OCI-LY3 (cell line): ENCODE measurements around the gene HFM1.
A peak's percentile ranks its signal among the peaks of the same experiment; 100 is the strongest.

ENCODE experiments used
- H2AFZ ChIP-seq: fragments of 200-600, 300-600 bp; shearing (Covaris generic); 2 replicates; pipeline ENCODE4 v1.6.0; 2014; ENCODE audit warnings: antibody characterized with exemption, low read depth, low read length
- H3K27ac ChIP-seq: fragments of 200-600, 300-600 bp; sonication (generic); 2 replicates; pipeline ENCODE4 v1.5.1; 2014; ENCODE audit warnings: mild to moderate bottlenecking, low read length, moderate library complexity, mixed read lengths
- H3K27me3 ChIP-seq: fragments of 200-600, 300-600 bp; sonication (generic); 2 replicates; pipeline ENCODE4 v1.6.1; 2014; ENCODE audit warnings: low read depth, low read length, mixed read lengths
- H3K36me3 ChIP-seq: fragments of 200-600, 300-600 bp; sonication (generic); replicated peaks from 2 replicates; pipeline ENCODE3; 2014; ENCODE audit warnings: low read depth, low read length, mixed read lengths
- H3K4me1 ChIP-seq: fragments of 300-600, 200-600 bp; sonication (generic); 2 replicates; pipeline ENCODE4 v1.6.1; 2014; ENCODE audit warnings: low read length, mixed read lengths
- H3K4me2 ChIP-seq: fragments of 200-600, 300-600 bp; sonication (generic); 2 replicates; pipeline ENCODE4 v1.6.1; 2014; ENCODE audit warnings: low read length, mixed read lengths
- H3K4me3 ChIP-seq: fragments of 300-600, 200-600 bp; sonication (generic); 2 replicates; pipeline ENCODE4 v1.5.1; 2014; ENCODE audit warnings: antibody characterized with exemption, mild to moderate bottlenecking, low read length, moderate library complexity
- H3K79me2 ChIP-seq: fragments of 300-600, 200-600 bp; shearing (Covaris generic); 2 replicates; pipeline ENCODE4 v1.6.1; 2014; ENCODE audit warnings: mild to moderate bottlenecking, low read length, mixed read lengths
- H3K9ac ChIP-seq: fragments of 300-600, 200-600 bp; shearing (Covaris generic); 2 replicates; pipeline ENCODE4 v1.6.0; 2014; ENCODE audit warnings: mild to moderate bottlenecking, low read length, moderate library complexity
- H3K9me3 ChIP-seq: fragments of 200-600, 300-600 bp; shearing (Covaris generic); 2 replicates; pipeline ENCODE4 v1.6.1; 2014; ENCODE audit warnings: low read length, mixed read lengths; ENCODE audit not compliant: insufficient read depth
- H4K20me1 ChIP-seq: fragments of 200-600, 300-600 bp; sonication (generic); 2 replicates; pipeline ENCODE4 v1.6.1; 2016; ENCODE audit warnings: low read length, mixed read lengths; ENCODE audit not compliant: insufficient read depth
- EZH2phosphoT487 ChIP-seq: fragments of 200-600 bp; shearing (Covaris generic); IDR thresholded peaks from 2 replicates; pipeline ENCODE4 v1.6.1; 2018; ENCODE audit warnings: antibody characterized with exemption, mixed run types, low read depth
- TF ChIP-seq, protein P1 (sequence below): fragments of 200-600, 300-600 bp; sonication (generic); IDR thresholded peaks from 2 replicates; pipeline ENCODE4 v1.5.1; 2014; ENCODE audit warnings: antibody characterized with exemption, low read length, low read depth

The HFM1 gene

GRCh38 chr1:91283421-91283726 lies 121.3 kb downstream of the HFM1 start:
- Histone ChIP-seq H2AFZ (peak overlapping the region; percentile 68; the same call in 1 of the 2 replicates), H3K27ac (no peak overlapping the region), H3K27me3 (no peaks in the 10 kb centered on the region), H3K4me1 (no peaks in the 10 kb centered on the region), H3K9me3 (no peaks in the 10 kb centered on the region), H3K9ac (no peak overlapping the region), H3K36me3 (no peaks in the 10 kb centered on the region), H3K4me3 (peak overlapping the region; percentile 79; the same call in 1 of the 2 replicates), H4K20me1 (no peaks in the 10 kb centered on the region), H3K79me2 (no peaks in the 10 kb centered on the region), H3K4me2 (peak overlapping the region; percentile 66)
- TF ChIP-seq, protein P1, sequence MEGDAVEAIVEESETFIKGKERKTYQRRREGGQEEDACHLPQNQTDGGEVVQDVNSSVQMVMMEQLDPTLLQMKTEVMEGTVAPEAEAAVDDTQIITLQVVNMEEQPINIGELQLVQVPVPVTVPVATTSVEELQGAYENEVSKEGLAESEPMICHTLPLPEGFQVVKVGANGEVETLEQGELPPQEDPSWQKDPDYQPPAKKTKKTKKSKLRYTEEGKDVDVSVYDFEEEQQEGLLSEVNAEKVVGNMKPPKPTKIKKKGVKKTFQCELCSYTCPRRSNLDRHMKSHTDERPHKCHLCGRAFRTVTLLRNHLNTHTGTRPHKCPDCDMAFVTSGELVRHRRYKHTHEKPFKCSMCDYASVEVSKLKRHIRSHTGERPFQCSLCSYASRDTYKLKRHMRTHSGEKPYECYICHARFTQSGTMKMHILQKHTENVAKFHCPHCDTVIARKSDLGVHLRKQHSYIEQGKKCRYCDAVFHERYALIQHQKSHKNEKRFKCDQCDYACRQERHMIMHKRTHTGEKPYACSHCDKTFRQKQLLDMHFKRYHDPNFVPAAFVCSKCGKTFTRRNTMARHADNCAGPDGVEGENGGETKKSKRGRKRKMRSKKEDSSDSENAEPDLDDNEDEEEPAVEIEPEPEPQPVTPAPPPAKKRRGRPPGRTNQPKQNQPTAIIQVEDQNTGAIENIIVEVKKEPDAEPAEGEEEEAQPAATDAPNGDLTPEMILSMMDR, result no peak
- no peak for TF ChIP-seq EZH2phosphoT487

DNA sequence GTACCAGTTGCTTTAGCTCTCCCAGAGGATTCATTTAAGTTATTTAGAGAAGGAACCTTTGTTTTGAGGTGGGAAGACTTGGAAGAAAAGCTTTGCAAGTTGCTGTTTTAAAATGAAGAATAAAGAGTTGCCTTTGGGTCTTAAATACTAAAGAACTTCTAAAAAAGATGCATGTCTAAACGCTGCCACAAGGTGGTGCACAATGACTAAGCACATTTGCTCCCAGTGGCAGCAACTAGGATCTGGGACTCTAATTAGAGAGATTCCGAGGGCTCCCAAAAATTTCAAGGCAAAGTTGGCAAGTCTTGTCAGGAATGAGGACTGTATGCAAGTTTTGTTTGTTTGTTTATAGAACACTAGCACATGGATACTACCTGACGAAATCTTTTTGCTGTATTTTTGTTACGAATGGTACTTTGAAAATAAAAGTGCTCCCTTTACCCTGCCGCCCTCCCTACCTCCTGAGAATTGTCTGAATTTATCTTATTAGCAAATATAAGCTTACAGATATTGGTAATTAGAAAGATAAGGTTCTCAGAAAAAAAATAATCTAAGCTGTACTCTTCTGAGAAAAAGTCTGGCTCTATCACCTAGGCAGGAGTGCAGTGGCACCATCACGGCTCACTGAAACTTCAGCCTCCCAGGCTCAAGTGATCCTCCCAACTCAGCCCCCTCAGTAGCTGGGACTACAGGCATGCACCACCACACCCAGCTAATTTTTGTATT lies 121.8 kb downstream of the HFM1 start:
- H4K20me1 ChIP-seq, result no peaks in the 10 kb centered on the region
- no peaks in the 10 kb centered on the region for H3K36me3 ChIP-seq
- H3K4me3 ChIP-seq, result peak overlapping the region; percentile 79
- H3K4me1 ChIP-seq, result no peaks in the 10 kb centered on the region
- no peaks in the 10 kb centered on the region for H3K27me3 ChIP-seq
- H2AFZ ChIP-seq, result peak overlapping the region; percentile 68
- no peaks in the 10 kb centered on the region for H3K79me2 ChIP-seq
- TF ChIP-seq, protein P1, result peak; percentile 78
- no peak for TF ChIP-seq EZH2phosphoT487
- H3K4me2 ChIP-seq, result peak overlapping the region; percentile 66
- no peak overlapping the region for H3K27ac ChIP-seq
- no peaks in the 10 kb centered on the region for H3K9me3 ChIP-seq
- H3K9ac ChIP-seq, result peak overlapping the region; percentile 6

DNA sequence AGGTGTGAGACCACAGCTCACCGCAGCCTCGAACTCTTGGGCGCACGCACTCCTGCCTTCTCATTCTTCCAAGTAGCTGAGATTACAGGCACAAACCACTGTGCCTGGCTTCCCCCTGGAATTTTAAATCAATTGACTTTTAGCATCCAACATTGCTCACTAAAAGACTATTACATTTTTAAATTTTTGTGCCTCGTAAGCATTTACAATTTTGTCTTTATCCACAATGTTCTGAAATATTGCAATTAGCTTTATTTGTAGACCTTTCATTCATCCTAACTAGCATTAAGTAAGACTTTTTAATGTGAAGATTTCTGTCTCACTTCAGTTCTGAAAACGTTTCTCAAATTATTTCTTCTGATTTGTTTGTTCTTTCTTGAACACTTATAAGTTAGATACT lies 122.9 kb downstream of the HFM1 start:
- Histone ChIP-seq H4K20me1 (no peaks in the 10 kb centered on the region), H3K4me2 (no peak overlapping the region), H3K27ac (no peak overlapping the region), H3K4me1 (no peaks in the 10 kb centered on the region), H3K9ac (no peak overlapping the region), H3K27me3 (no peaks in the 10 kb centered on the region), H3K36me3 (no peaks in the 10 kb centered on the region), H2AFZ (no peak overlapping the region), H3K79me2 (no peaks in the 10 kb centered on the region), H3K4me3 (no peak overlapping the region), H3K9me3 (no peaks in the 10 kb centered on the region)
- TF ChIP-seq, protein P1, result no peak
- no peak for TF ChIP-seq EZH2phosphoT487

DNA sequence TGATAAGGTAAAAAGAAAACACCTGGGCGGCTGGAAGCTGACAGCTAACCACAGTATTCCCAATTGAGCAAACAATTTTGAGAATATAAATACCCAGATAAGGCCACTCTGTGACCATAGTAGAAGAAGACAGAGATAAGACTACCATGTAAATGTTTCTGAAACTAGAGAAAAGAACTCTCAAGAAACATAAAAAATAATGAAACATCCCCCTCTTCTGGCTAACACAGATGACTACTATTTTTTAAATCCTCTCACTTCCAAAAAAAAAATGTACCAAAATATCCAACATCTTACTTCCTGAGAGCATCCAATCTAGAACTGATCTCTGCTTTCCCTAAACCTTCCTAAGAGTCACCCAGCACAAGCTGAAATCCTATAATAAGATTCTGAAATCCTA lies 125.9 kb downstream of the HFM1 start:
- Histone ChIP-seq H3K4me2 (no peak overlapping the region), H3K79me2 (no peaks in the 10 kb centered on the region), H3K9ac (no peak overlapping the region), H3K4me1 (no peaks in the 10 kb centered on the region), H3K27ac (no peak overlapping the region), H4K20me1 (no peaks in the 10 kb centered on the region), H2AFZ (no peak overlapping the region), H3K4me3 (no peak overlapping the region), H3K27me3 (no peaks in the 10 kb centered on the region), H3K36me3 (no peaks in the 10 kb centered on the region), H3K9me3 (no peaks in the 10 kb centered on the region)
- TF ChIP-seq EZH2phosphoT487, result no peak
- TF ChIP-seq, protein P1, result peak; percentile 41
